LNCAP (cell line): ENCODE results near the gene HEPACAM2.

Experiments used
- CTCF ChIP-seq: fragments of 450-650 bp; IDR thresholded peaks from 2 replicates; pipeline ENCODE4 v1.5.1; 2017; ENCODE audit warnings: mild to moderate bottlenecking

Gene HEPACAM2

GRCh38 chr7:93176992-93177580, 49.2 kb downstream of the HEPACAM2 start:
- no peak for TF ChIP-seq CTCF

- no peak; the same call in 1 of the 2 replicates for TF ChIP-seq CTCF
Measured at GRCh38 chr7:93175219-93175618, 51.0 kb downstream of the HEPACAM2 start.

- TF ChIP-seq CTCF: no peak
Measured at GRCh38 chr7:93172683-93173082, 53.6 kb downstream of the HEPACAM2 start.

DNA sequence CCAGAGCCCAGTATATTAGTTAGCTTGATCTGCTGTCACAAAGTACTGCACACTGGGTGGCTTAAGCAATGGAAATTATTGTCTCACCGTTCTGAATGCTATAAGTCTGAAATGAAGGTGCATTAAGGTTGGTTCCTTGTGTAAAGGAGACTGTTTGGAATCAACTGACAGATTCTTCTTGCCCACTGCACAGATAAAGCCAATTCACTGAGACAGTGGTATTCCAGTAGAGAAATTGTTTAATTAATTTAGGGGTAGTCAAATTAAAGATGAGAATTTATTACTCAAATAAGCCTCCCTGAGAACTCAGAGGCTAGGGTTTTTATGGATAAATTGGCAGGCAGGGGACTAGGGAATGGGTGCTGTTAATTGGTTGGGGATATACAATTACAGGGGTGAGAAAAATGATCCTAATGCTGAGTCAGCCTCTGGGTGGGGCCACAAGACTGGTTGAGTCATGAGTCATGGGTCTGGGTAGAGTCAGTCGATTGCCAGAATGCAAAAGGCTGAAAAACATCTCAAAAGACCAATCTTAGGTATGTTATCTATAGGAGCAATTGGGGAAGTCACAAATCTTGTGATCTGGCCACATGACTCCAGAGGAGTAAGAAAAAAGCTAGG, 54.6 kb downstream of the HEPACAM2 start:
- TF ChIP-seq CTCF: no peak

DNA sequence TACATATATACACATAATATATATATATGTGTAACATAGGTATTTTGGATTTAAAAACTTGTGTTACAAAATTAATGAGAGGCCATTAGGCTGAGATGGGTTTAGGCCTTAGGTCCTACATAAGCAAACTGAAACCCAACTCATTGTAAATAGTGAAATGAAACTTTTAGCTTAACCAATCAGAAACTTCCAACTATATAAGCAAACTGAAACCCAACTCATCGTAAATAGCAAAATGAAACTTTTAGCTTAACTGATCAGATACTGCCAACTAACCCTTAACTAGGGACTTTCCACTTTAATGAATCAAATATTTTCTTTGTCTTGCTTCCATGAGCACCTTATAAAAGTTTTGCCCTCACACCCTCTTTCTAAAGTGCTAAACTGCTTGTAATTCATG, 60.8 kb downstream of the HEPACAM2 start:
- TF ChIP-seq CTCF: no peak

DNA sequence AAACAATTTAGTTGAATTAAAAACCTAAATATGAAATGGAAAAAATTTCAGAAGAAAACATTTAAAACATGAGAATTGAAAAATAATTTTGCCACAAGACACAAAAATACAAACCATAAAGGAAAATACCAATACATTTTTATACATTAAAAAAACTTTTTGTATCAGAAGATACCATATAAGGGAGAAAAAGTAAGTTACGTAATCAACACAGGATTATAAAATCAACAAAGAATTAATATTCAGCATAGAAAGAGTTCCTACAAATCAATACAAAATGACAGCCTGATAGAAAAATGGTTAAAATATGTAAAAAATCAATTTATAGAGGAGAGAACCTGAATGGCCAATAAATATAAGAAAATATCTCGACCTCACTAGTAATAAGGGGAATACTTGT, 61.5 kb downstream of the HEPACAM2 start:
- TF ChIP-seq CTCF: no peak

GRCh38 chr7:93161181-93161762, 65.0 kb downstream of the HEPACAM2 start:
- no peak for TF ChIP-seq CTCF
